Pulmonary artery endothelial cell (primary cell): Measurements from ENCODE around the gene NTRK2. TPM values are rescaled to one million over a fixed set of nuclear protein-coding genes. Genes with fewer than 3 reads are reported as not detected.
"Not testable (repeated sequence)": the region's sequence is repeated elsewhere in the genome, so short reads cannot be mapped to it uniquely, and the experiment has no call there.

Experiments used
- DNase-seq: peaks from one replicate; pipeline ENCODE4 v3.0.0-alpha.2; 2011; ENCODE audit warnings: low read depth, low spot score
- total RNA-seq: library from RNA; depleted of rRNA; stranded (reverse); fragments of >200 nt; gene quantifications from 2 replicates; pipeline ENCODE4 v1.2.3, GENCODE V29; 2014

The NTRK2 gene
- total RNA-seq, 1 donor from 2014 or later: under 0.01 TPM

DNA sequence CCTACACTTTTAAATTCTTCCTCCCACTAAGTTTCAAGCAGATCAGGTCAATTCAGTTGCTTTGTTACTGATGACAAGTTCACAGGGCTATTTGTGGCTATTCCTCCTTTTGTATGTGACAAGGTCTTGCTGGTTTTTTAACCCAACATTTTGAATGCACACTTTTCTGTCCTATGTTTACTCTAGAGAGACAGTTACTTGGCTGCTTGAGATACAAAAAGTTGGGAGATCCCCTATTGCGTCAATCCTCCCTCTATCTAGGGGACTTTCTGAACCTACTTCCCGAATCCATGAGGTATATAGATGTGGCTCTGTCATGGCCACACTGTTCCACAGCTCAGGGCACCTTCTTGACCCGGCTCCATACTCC is 386.7 kb downstream of the NTRK2 start:
- no peak for DNase-seq

GRCh38 chr9:85061969-85062368 is 392.4 kb downstream of the NTRK2 start:
- no peak for DNase-seq

- DNase-seq: no peak
Observed at GRCh38 chr9:85062385-85063022, 393.0 kb downstream of the NTRK2 start.

- DNase-seq: no peak
Observed at GRCh38 chr9:85064811-85065371, 395.4 kb downstream of the NTRK2 start.

DNA sequence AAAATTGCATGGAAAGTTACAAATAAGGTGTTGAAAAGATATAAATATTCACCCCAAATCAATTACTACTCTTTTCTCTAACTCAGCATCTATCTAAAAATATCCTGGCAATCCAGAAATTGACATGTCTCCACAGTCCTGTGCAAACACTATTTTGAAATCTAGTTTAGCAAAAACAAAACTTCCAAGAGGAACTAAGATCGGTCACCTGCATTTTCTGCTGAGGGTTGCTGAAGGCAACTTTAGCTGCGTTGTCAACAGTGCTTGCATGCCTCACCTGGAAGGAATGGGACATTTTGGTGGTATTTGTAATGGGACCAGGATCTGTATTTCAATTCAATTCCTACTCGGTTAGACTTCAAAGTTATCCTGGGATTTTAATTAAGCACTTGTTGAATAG is 398.3 kb downstream of the NTRK2 start:
- no peak for DNase-seq

GRCh38 chr9:85069421-85069820 is 399.9 kb downstream of the NTRK2 start:
- not testable (repeated sequence) for DNase-seq
